ENCODE results near the gene NPLOC4.

NPLOC4 gene

GRCh38 chr17:81563861-81564586 lies 72.9 kb downstream of the NPLOC4 start:
- no peak for DNase-seq

DNA sequence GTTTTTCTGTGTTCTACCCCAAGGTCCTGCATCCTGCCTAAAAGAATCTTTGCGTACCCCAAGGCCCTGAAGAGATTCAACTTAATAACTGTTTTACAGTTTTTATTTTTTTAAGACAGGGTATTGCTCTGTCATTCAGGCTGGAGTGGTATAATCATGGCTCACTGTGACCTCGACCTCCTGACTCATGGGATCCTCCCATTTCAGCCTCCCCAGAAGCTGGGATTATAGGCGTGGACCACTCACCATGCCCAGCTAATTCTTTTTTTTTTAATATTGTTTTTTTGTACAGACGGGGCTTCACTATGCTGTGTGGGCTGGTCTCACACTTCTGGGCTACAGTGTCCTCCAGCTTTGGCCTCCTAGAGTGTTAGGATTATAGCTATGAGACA lies 75.4 kb downstream of the NPLOC4 start:
- no peak for DNase-seq

DNA sequence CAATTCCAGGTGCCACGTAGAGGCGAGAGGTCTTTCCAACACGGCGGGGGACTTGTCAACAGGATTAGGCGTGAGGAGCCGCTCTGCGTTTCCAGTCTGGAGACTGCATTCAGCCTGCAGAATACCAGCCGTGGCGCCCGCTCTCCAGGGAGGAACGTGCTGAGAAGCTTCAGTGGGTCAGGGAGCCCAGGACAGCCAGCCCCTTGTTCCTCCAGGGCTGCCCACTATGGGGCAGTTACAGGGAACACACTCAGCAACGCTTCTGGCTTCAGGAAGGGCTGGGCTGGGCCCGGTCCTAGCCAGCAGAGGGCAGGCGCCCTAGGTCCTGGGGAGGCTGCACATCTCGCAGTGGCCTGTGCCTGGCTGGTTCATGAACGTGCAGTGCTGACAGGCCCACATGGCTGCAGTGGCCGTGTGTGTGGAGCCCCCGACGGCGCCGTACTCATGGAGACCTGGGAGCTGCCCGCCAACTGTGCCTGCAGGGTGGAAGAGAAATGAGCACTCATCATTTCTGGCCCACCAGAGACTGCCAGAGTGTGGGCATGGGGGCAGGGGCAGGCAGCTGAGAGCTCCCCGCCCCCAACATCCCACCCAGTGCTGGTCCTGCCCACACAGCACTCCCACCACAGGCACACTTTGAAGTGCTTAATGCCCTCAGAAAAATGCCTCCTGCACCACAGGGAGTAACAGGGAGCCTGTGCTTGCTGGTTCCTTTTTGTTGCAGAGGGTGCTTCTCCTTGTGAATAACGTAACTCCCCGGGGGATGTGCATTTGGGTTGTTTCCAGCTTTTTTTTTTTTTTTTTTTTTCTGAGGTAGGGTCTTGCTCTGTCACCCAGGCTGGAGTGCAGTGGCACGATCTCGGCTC lies 77.7 kb downstream of the NPLOC4 start:
- peak; percentile 39 for DNase-seq

GRCh38 chr17:81558115-81558468 lies 78.8 kb downstream of the NPLOC4 start:
- no peak for DNase-seq

GRCh38 chr17:81557276-81558114 lies 79.4 kb downstream of the NPLOC4 start:
- no peak for DNase-seq

DNA sequence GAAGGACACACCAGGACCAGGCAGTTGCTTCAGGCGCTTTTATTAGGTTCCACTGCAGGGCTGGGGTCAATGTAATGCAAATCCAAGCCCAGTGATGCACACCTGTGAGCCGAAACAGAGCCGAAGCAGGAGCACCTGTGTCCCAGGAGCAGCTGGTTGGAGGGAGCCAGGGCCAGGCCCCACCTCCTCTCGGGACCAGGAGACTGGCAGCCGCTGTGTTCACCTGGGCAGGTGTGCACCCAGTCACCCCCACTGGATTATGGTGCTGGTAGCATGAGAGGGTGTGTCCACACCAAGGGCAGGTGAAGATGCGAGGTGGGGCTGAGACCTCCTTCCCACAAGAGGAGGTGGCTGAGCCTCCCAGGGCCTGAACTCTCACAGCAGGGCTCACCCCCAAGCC lies 80.0 kb downstream of the NPLOC4 start:
- DNase-seq, result no peak

GRCh38 chr17:81556175-81556691 lies 80.7 kb downstream of the NPLOC4 start:
- no peak for DNase-seq

GRCh38 chr17:81553616-81554181 lies 83.2 kb downstream of the NPLOC4 start:
- peak; percentile 57 for DNase-seq

- DNase-seq, result peak; percentile 50
Measured at GRCh38 chr17:81553018-81553615, 83.8 kb downstream of the NPLOC4 start.

DNA sequence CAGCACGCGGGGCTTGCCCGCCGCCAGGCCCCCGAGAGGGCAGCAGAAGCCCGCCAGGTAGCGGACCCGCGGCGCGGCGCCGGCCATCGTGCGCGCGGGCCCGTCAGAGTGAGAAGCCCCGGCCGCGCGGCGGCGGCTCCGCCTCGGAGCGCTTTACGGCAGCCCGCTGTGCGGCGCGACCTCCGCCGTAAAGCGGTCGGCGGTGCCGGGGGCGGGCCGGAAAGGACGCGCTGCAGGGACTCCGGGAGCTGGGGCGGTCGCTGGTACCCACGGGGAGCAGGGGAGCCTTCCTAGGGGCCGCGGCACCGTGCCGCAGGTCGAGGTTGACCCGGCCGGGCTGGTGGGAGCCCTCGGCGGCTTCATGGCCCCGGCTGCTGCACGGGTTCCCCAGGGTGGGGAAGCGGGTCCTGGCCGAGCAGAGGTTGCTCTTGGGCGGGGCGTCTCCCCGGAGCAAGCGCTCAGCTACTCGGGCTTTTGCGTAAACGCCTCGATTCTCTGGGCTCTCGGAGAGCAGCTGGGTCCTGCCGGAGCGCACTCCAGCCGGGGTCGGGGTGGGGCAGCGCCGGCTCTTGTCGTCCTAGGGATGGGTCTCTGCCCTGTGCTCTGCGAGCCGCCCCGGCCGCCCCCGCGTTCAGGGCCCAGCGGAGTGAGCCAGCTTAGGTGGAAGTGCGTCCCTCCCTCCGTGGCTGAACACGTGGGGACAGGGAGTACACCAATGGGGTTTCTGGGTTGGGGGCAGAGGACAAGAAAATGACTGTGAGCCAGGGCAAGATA lies 84.5 kb downstream of the NPLOC4 start, which contains the start of gene FAAP100:
TSS of gene FAAP100 (minus strand) at position 110 of the 774 bp plus-strand sequence. CDS start at position 87, 23 bp downstream.
- peak; percentile 64 for DNase-seq

GRCh38 chr17:81551458-81552243 lies 85.3 kb downstream of the NPLOC4 start:
- no peak for DNase-seq

GRCh38 chr17:81550830-81551457 lies 86.0 kb downstream of the NPLOC4 start:
- no peak for DNase-seq

DNA sequence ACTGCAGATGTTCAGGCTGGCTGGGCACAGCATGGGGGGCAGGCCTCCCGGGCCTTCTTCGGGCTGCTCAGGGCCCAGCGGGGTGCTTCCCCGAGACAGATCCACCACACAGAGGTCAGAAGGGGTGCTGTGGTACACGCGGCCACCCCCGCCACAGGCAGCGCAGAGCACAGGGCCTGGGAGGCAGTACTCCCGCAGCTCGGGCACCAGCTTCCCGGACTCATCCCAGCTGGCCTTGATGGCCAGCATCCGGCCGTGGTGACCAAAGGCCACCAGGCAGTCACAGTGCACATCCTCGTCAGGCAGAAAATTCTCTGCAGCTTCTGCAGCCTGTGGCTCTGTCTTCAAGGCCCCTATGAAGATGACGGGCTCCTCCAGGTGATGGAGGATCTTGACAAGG lies 86.6 kb downstream of the NPLOC4 start:
- no peak for DNase-seq

DNA sequence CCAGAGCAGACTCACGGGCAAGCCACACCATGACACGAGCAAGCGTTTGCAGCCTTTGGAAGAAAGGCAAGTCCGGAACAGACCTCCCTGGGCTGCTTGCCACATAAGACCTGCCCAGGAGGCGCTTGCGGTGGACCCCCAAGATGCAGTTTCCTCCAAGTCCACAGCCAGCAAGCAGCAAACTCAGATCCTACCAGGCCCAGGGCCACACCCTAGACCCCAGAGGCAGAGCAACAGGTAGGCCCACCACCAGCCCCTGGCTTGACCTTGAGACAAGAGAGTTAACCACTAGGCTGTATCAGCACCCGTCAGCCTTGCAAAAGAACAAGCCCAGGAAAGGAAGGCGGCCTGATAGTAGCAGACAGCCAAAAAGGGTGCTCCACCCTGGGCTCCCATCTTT lies 87.1 kb downstream of the NPLOC4 start:
- no peak for DNase-seq

- DNase-seq, result no peak
Measured at GRCh38 chr17:81549031-81549557, 87.8 kb downstream of the NPLOC4 start.

DNA sequence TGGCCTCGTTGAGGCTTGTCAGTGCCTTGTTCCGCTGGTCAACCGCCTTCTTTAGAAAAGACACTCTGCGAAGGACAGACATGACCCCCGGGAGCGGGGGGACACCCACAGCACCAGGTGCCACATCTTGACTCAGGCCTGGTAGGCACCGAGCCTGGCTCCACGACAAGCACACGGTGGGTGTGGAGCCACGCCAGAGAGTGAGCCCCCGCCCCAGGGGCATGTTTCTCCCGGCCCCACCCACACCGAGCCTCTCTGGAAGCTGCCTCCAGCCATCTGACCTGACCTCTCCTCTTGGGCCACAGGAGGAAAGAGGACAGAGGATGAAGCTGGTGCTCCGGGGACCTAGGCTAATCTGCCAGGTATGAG lies 89.3 kb downstream of the NPLOC4 start:
- DNase-seq, result no peak

DNA sequence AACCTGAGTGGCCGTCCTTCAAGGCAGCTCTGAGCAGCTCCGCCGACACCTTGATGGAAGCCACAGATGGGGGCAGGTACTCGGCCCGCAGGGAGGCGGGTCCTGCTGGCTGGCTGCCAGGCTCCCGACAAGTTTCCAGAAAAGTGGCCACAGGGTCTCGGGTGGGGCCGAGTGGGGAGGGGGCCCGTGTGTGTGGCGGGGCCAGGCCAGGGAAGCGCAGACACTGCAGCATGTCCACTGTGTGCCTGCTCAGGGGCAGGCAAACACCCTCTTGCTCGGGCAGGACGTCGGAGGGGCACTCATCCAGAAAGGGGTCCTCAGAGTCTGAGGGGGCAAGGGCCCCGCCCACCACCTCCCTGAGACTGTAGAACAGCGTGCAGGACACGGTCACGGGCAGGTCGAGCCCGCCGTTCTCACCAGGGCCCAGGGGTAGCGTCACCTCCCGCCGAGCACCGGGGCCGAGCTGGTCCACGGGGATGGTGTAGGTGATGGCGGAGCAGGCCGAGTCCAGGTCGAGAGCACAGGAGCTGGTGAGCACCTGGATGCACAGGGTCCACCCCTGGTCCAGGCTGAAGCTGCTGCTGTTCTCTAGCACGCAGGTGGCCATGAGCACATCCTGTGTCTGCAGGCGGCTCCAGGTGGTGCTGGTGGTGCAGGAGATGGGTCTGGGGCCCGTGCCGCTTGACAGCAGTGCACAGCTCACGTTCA lies 89.9 kb downstream of the NPLOC4 start:
- no peak for DNase-seq

DNA sequence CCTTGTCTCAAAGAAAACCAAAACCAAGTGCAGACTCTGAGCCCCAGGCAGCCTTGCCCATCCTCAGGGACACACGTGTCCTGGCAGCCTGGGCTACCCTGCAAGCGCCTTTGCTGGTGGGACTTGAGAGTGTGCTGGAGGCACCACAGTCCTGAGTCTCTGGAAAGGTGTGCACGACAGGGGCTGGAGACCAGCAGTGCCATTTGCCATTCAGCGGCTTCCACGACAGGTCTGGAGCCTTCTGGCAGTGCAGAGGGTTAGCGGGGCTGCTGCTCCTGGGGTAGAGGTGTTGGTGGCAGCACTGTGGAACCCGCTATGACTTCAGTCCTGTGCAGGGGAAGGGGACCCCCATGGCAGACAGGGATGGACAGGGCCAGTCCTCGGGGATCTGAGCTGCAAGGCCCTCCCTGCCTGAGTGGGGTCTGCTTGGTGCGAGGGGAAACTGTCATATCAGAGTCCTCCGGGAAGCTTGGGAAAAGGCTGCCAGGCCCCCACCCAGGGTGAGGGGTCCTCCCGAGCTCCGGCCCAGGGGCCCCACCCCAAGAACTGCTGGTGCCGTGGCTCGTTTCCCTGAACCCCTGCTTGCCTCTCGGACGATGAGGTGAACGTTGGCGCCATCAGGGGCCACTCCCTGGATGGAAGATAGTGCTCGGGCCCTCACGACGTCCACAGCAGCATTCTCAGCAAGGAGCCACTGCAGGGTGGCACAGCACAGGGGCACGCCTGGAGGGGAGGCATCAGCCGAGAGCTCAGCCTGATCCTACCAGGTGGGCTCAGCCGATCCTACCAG lies 91.6 kb downstream of the NPLOC4 start:
- DNase-seq, result no peak
